Nephron progenitor cell (in vitro differentiated cells): ENCODE results near the gene TBL1Y.

Source experiments
- DNase-seq: peaks from one replicate; pipeline ENCODE4 v3.0.0; 2021
- H3K27ac Mint-ChIP-seq: 2 replicates; pipeline ENCODE4 v1.8.0; 2021; ENCODE audit warnings: mild to moderate bottlenecking, moderate library complexity, mixed read lengths
- H3K27me3 Mint-ChIP-seq: 2 replicates; pipeline ENCODE4 v1.8.0; 2021; ENCODE audit warnings: mild to moderate bottlenecking, low read depth, mixed read lengths; ENCODE audit not compliant: poor library complexity
- H3K36me3 Mint-ChIP-seq: 2 replicates; pipeline ENCODE4 v1.8.0; 2021; ENCODE audit warnings: low read depth, mixed read lengths
- H3K4me1 Mint-ChIP-seq: 2 replicates; pipeline ENCODE4 v1.8.0; 2021; ENCODE audit warnings: mixed read lengths
- H3K4me3 Mint-ChIP-seq: 2 replicates; pipeline ENCODE4 v1.8.0; 2021; ENCODE audit warnings: mild to moderate bottlenecking, moderate library complexity, mixed read lengths
- H3K9me3 Mint-ChIP-seq: 2 replicates; pipeline ENCODE4 v1.8.0; 2021; ENCODE audit warnings: mild to moderate bottlenecking, moderate library complexity, mixed read lengths
- TF ChIP-seq, protein P1 (sequence below): fragments of 200-600 bp; sonication (generic); IDR thresholded peaks from 2 replicates; pipeline ENCODE4 v1.5.0; 2021; ENCODE audit warnings: antibody characterized with exemption

TBL1Y gene

GRCh38 chrY:6966521-6966920 lies 56.0 kb downstream of the TBL1Y start:
- no peak overlapping the region for H3K4me3 Mint-ChIP-seq
- no peaks in the 10 kb centered on the region for H3K9me3 Mint-ChIP-seq
- H3K27ac Mint-ChIP-seq = no peak overlapping the region
- no peak for DNase-seq
- H3K36me3 Mint-ChIP-seq = no peaks in the 10 kb centered on the region
- TF ChIP-seq, protein P1, sequence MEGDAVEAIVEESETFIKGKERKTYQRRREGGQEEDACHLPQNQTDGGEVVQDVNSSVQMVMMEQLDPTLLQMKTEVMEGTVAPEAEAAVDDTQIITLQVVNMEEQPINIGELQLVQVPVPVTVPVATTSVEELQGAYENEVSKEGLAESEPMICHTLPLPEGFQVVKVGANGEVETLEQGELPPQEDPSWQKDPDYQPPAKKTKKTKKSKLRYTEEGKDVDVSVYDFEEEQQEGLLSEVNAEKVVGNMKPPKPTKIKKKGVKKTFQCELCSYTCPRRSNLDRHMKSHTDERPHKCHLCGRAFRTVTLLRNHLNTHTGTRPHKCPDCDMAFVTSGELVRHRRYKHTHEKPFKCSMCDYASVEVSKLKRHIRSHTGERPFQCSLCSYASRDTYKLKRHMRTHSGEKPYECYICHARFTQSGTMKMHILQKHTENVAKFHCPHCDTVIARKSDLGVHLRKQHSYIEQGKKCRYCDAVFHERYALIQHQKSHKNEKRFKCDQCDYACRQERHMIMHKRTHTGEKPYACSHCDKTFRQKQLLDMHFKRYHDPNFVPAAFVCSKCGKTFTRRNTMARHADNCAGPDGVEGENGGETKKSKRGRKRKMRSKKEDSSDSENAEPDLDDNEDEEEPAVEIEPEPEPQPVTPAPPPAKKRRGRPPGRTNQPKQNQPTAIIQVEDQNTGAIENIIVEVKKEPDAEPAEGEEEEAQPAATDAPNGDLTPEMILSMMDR = no peak
- no peaks in the 10 kb centered on the region for H3K27me3 Mint-ChIP-seq
- H3K4me1 Mint-ChIP-seq = no peaks in the 10 kb centered on the region

GRCh38 chrY:6967736-6968135 lies 57.2 kb downstream of the TBL1Y start:
- Mint-ChIP-seq H3K4me3 (no peak overlapping the region), H3K9me3 (no peaks in the 10 kb centered on the region), H3K36me3 (no peaks in the 10 kb centered on the region), H3K27ac (no peak overlapping the region), H3K27me3 (no peaks in the 10 kb centered on the region), H3K4me1 (no peaks in the 10 kb centered on the region)
- TF ChIP-seq, protein P1 = no peak
- no peak for DNase-seq

- TF ChIP-seq, protein P1 = no peak
- Mint-ChIP-seq H3K27me3 (no peaks in the 10 kb centered on the region), H3K27ac (no peak overlapping the region), H3K36me3 (no peaks in the 10 kb centered on the region), H3K4me3 (no peak overlapping the region), H3K9me3 (no peaks in the 10 kb centered on the region), H3K4me1 (no peaks in the 10 kb centered on the region)
- no peak for DNase-seq
Measured at GRCh38 chrY:6968191-6968590, 57.7 kb downstream of the TBL1Y start.

DNA sequence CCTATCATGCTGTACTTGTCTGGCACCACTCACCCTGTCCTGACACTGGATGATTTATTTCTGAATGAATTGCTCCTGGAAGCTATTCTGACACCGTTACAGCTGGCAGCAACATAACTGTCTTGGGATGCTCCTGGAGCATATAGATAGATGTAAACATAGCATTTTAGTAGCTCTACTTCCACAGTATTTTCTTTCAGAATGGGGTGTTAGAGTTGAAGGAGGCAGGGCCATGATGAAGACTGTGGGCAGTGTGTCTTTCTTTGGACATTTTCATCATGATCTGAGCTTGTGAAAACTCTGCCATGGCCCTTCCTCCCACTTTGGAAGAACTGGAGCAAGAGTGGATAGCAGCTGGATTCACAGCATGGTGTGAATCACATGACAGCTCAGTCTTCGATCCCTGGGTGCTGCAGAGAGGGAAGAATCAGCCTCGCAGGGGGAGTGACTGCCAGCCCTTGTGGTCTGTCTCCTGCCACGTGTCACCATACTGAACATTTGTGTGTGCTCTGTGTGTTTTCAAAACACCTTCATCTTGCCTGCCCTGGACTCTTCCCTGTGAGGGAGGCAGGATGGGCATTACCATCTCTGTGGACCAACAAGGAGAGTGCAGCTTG lies 61.9 kb downstream of the TBL1Y start:
- no peaks in the 10 kb centered on the region for H3K27me3 Mint-ChIP-seq
- no peak overlapping the region for H3K4me3 Mint-ChIP-seq
- TF ChIP-seq, protein P1 = no peak
- no peaks in the 10 kb centered on the region for H3K4me1 Mint-ChIP-seq
- H3K27ac Mint-ChIP-seq = no peak overlapping the region
- no peaks in the 10 kb centered on the region for H3K9me3 Mint-ChIP-seq
- no peak for DNase-seq
- H3K36me3 Mint-ChIP-seq = no peaks in the 10 kb centered on the region

- no peaks in the 10 kb centered on the region for H3K9me3 Mint-ChIP-seq
- DNase-seq = no peak
- H3K27me3 Mint-ChIP-seq = no peaks in the 10 kb centered on the region
- H3K4me1 Mint-ChIP-seq = no peaks in the 10 kb centered on the region
- H3K27ac Mint-ChIP-seq = no peak overlapping the region
- TF ChIP-seq, protein P1 = no peak
- no peak overlapping the region for H3K4me3 Mint-ChIP-seq
- no peaks in the 10 kb centered on the region for H3K36me3 Mint-ChIP-seq
Measured at GRCh38 chrY:6974971-6975370, 64.5 kb downstream of the TBL1Y start.

DNA sequence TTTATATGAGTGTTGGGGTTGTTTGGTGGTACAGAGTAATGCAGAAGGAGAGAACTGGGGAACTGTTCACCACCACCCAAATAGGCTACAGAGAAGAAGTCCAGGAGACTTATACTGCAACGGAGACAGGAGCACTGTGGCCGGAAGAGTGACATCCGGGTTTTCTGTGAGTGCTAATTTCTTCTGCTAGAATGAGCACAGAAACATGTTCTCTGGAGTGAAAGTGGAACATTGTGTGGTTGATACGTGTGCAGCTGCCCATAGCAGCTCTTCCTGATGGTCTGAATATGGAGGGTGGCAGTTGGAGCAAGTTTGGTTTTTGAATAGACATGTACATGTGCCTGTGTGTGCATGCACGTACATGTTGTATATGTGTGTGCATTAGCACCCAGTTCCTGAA lies 67.3 kb downstream of the TBL1Y start:
- DNase-seq = no peak
- Mint-ChIP-seq H3K27ac (no peak overlapping the region), H3K4me1 (no peaks in the 10 kb centered on the region), H3K9me3 (no peaks in the 10 kb centered on the region), H3K4me3 (no peak overlapping the region), H3K27me3 (no peaks in the 10 kb centered on the region), H3K36me3 (no peaks in the 10 kb centered on the region)
- TF ChIP-seq, protein P1 = no peak
